Measurements from ENCODE around the gene GPHN. TPM values are rescaled to one million over a fixed set of nuclear protein-coding genes. Genes with fewer than 3 reads are reported as not detected.
A peak's percentile ranks its signal among the peaks of the same experiment; 100 is the strongest.

Gene GPHN
- total and polyA plus RNA-seq, 10 of the 15 experiments (the other 5 are each of a cell fraction or from before 2014, with no cell fraction given): 22.3 to 48.8 (median 33.1) TPM

GRCh38 chr14:67137744-67138371 is 629.9 kb downstream of the GPHN start (continued):
- TF ChIP-seq, protein P1, sequence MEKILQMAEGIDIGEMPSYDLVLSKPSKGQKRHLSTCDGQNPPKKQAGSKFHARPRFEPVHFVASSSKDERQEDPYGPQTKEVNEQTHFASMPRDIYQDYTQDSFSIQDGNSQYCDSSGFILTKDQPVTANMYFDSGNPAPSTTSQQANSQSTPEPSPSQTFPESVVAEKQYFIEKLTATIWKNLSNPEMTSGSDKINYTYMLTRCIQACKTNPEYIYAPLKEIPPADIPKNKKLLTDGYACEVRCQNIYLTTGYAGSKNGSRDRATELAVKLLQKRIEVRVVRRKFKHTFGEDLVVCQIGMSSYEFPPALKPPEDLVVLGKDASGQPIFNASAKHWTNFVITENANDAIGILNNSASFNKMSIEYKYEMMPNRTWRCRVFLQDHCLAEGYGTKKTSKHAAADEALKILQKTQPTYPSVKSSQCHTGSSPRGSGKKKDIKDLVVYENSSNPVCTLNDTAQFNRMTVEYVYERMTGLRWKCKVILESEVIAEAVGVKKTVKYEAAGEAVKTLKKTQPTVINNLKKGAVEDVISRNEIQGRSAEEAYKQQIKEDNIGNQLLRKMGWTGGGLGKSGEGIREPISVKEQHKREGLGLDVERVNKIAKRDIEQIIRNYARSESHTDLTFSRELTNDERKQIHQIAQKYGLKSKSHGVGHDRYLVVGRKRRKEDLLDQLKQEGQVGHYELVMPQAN (conservative IDR thresholded peaks at IDR 0.05): no peak
- TF ChIP-seq ZBED1 (IDR thresholded peaks at IDR 0.05; ENCODE audit: borderline replicate concordance): no peak
- TF ChIP-seq, protein P2, sequence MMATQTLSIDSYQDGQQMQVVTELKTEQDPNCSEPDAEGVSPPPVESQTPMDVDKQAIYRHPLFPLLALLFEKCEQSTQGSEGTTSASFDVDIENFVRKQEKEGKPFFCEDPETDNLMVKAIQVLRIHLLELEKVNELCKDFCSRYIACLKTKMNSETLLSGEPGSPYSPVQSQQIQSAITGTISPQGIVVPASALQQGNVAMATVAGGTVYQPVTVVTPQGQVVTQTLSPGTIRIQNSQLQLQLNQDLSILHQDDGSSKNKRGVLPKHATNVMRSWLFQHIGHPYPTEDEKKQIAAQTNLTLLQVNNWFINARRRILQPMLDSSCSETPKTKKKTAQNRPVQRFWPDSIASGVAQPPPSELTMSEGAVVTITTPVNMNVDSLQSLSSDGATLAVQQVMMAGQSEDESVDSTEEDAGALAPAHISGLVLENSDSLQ (IDR thresholded peaks at IDR 0.05): no peak
- TF ChIP-seq SMC3 (IDR thresholded peaks at IDR 0.05; ENCODE audit: borderline replicate concordance, low read length): peak; percentile 36; the same call in 1 of the 2 replicates
- no peak for TF ChIP-seq NRF1 (conservative IDR thresholded peaks at IDR 0.05; ENCODE audit: low read depth, low read length)
- TF ChIP-seq, protein P3, sequence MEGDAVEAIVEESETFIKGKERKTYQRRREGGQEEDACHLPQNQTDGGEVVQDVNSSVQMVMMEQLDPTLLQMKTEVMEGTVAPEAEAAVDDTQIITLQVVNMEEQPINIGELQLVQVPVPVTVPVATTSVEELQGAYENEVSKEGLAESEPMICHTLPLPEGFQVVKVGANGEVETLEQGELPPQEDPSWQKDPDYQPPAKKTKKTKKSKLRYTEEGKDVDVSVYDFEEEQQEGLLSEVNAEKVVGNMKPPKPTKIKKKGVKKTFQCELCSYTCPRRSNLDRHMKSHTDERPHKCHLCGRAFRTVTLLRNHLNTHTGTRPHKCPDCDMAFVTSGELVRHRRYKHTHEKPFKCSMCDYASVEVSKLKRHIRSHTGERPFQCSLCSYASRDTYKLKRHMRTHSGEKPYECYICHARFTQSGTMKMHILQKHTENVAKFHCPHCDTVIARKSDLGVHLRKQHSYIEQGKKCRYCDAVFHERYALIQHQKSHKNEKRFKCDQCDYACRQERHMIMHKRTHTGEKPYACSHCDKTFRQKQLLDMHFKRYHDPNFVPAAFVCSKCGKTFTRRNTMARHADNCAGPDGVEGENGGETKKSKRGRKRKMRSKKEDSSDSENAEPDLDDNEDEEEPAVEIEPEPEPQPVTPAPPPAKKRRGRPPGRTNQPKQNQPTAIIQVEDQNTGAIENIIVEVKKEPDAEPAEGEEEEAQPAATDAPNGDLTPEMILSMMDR (IDR thresholded peaks at IDR 0.05 in 2 of 3, conservative IDR thresholded peaks at IDR 0.05 in 1 of 3; ENCODE audit: control insufficient read depth in 2 of 3, extremely low read depth in 1 of 3, insufficient read depth in 1 of 3, low read depth in 3 of 3, low read length in 3 of 3): peak; percentile 37 to 42 (median 38); a peak in 3 of 6 replicates
- no peak for TF ChIP-seq MYC (IDR thresholded peaks at IDR 0.05; ENCODE audit: insufficient read depth, insufficient read length, insufficient replicate concordance, low read length, severe bottlenecking)
- no peak for TF ChIP-seq HCFC1 (IDR thresholded peaks at IDR 0.05; ENCODE audit: low read length)
